Mammary epithelial cell (primary cell): ENCODE data around the gene SLC1A1.

Experiments used
- CTCF ChIP-seq, 2 donors: IDR thresholded peaks in 1 of 2; conservative IDR thresholded peaks in 1 of 2; 2 replicates each; pipeline ENCODE4 v1.5.1; 2011 to 2012; ENCODE audit warnings: inconsistent platforms in 2 of 2, low read length in 2 of 2, mild to moderate bottlenecking in 2 of 2, control low read depth in 1 of 2, low read depth in 1 of 2; ENCODE audit not compliant: insufficient read depth in 1 of 2; ENCODE audit errors: extremely low read depth in 1 of 2
- EZH2 ChIP-seq: IDR thresholded peaks from 2 replicates; pipeline ENCODE4 v1.6.1; 2012; ENCODE audit warnings: low read length, inconsistent platforms, borderline replicate concordance

GRCh38 chr9:4575997-4576396, 85.7 kb downstream of the SLC1A1 start:
- TF ChIP-seq CTCF (conservative IDR thresholded peaks at IDR 0.05 in 1 of 2, IDR thresholded peaks at IDR 0.05 in 1 of 2; ENCODE audit: extremely low read depth in 1 of 2, insufficient read depth in 1 of 2, low read depth in 1 of 2, low read length in 2 of 2) (no peak), EZH2 (no peak)
